Stimulated activated CD4-positive, alpha-beta T cell treated with anti-CD3 and anti-CD28 coated beads, TNF-alpha, amount 100 ng/mL, for 4 hours (primary cell): Measurements from ENCODE around the gene RGMA.
A peak's percentile ranks its signal among the peaks of the same experiment; 100 is the strongest.
"Not testable (repeated sequence)": the region's sequence is repeated elsewhere in the genome, so short reads cannot be mapped to it uniquely, and the experiment has no call there.

Experiments
- DNase-seq, 3 experiments: peaks; one replicate each; pipeline ENCODE4 v3.0.0-alpha.2; 2020; ENCODE audit warnings: low read depth in 3 of 3

RGMA gene

GRCh38 chr15:93034512-93034911 is 54.5 kb downstream of the RGMA start:
- no peak for DNase-seq

- no peak for DNase-seq
Measured at GRCh38 chr15:93033434-93034045, 55.5 kb downstream of the RGMA start.

GRCh38 chr15:93032515-93033206 is 56.4 kb downstream of the RGMA start:
- not testable (repeated sequence) for DNase-seq

- DNase-seq = not testable (repeated sequence)
Measured at GRCh38 chr15:93031557-93032384, 57.2 kb downstream of the RGMA start.

GRCh38 chr15:93031103-93031464 is 57.9 kb downstream of the RGMA start:
- no peak for DNase-seq

GRCh38 chr15:93030430-93031102 is 58.4 kb downstream of the RGMA start:
- DNase-seq = peak; percentile 25 to 42 (median 39)

GRCh38 chr15:93029836-93030429 is 59.1 kb downstream of the RGMA start:
- DNase-seq = no peak

GRCh38 chr15:93029214-93029835 is 59.7 kb downstream of the RGMA start:
- DNase-seq = no peak

GRCh38 chr15:93028632-93029213 is 60.3 kb downstream of the RGMA start:
- DNase-seq = no peak

GRCh38 chr15:93028111-93028631 is 60.8 kb downstream of the RGMA start:
- no peak for DNase-seq

GRCh38 chr15:93027413-93027812 is 61.6 kb downstream of the RGMA start:
- DNase-seq = no peak

GRCh38 chr15:93026380-93026817 is 62.6 kb downstream of the RGMA start:
- DNase-seq = no peak

- no peak for DNase-seq
Measured at GRCh38 chr15:93025625-93025982, 63.4 kb downstream of the RGMA start.

GRCh38 chr15:93024716-93025624 is 64.0 kb downstream of the RGMA start:
- no peak for DNase-seq

GRCh38 chr15:93024293-93024692 is 64.7 kb downstream of the RGMA start:
- DNase-seq = no peak

- no peak for DNase-seq
Measured at GRCh38 chr15:93020976-93021772, 67.8 kb downstream of the RGMA start.

- DNase-seq = no peak
Measured at GRCh38 chr15:93019971-93020370, 69.0 kb downstream of the RGMA start.

- no peak for DNase-seq
Measured at GRCh38 chr15:93019090-93019489, 69.9 kb downstream of the RGMA start.

- no peak for DNase-seq
Measured at GRCh38 chr15:93018574-93018973, 70.4 kb downstream of the RGMA start.
